Myocyte (in vitro differentiated cells): ENCODE data around the gene GCM1. TPM values are rescaled to one million over a fixed set of nuclear protein-coding genes. Genes with fewer than 3 reads are reported as not detected.

ENCODE experiments used
- DNase-seq: peaks from one replicate; pipeline ENCODE4 v3.0.0-alpha.2; 2012; ENCODE audit warnings: low read depth
- total RNA-seq: library from RNA; depleted of rRNA; stranded (reverse); fragments of >200 nt; gene quantifications from 2 replicates; pipeline ENCODE4 v1.2.3, GENCODE V29; 2014

GCM1 gene
- total RNA-seq, 1 donor from 2014 or later = not detected

DNA sequence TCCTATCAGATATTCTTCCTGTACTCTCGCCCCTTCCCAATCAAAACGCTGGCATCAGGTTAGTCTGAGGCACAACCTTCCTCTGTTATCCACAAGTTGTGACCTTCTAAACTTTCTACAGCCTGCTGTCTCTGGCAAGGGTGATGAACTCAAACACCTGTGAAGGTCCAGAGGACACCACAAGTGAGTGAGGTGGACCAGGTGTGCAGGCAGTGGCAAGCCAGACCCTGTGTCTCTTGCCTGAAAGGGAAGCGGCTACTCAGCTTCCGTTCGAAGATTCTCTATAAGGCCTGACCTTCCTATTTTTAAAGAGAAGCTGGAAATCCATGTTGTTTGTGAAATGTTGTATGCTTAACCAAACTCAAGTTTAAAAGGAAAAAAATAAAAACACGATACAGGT lies 36.8 kb downstream of the GCM1 start:
- DNase-seq = no peak

DNA sequence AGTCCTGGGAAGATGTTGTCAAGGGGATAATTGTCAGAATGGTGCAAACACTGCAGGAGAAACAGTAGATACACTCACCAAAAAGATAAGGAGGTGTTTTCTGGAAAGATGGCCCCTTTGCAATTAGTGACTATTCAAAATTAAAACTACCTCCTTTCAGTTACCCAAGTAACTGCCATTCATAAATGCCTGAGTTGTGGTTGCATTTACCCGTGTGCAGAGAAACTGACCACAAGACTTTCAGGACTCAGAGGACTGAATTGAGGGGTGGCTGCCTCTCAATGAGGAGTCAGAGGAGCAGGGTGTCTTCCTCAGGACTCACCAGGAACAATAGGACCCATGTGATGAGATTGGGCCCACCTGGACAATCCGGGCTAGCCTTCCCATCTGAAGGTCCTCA lies 39.0 kb downstream of the GCM1 start:
- DNase-seq = no peak

DNA sequence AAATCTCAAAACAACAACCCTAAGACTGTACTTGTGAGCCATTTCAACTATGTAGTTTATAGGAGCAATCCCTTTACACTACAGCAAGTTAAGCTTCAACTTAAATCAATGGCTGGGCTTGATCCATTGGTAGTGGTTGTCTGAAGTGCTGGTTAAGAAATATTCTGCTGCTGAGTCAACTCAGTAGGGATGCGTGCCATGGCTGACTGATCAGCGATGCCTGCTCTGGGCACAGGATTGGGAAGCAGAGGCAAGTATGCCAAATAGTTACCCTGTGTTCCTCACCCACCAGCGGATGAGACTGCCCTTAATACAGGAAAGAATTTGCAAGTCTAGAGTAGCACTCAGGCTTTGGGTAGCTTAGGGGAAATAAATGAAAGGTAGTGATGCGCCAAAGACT lies 41.5 kb downstream of the GCM1 start:
- DNase-seq = peak; percentile 62

DNA sequence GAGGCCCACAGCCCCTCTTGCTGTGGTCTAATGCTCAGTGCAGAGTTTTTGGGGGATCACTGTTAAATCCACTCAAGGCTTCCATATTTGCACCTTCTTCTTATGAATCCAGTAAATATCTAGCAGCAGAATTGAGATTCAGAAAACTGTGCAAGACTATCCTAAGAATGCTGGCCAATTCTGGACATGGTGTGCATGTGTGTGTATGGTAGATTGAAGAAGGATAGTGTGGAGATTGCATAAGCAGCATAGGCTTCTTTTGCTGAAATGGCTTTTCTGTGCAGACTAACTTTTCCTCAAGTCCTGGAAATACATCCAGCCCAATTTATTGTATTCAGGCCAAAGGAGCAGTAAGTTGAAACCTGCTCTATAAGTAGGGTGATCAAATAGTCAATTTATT lies 43.7 kb downstream of the GCM1 start:
- DNase-seq = no peak

DNA sequence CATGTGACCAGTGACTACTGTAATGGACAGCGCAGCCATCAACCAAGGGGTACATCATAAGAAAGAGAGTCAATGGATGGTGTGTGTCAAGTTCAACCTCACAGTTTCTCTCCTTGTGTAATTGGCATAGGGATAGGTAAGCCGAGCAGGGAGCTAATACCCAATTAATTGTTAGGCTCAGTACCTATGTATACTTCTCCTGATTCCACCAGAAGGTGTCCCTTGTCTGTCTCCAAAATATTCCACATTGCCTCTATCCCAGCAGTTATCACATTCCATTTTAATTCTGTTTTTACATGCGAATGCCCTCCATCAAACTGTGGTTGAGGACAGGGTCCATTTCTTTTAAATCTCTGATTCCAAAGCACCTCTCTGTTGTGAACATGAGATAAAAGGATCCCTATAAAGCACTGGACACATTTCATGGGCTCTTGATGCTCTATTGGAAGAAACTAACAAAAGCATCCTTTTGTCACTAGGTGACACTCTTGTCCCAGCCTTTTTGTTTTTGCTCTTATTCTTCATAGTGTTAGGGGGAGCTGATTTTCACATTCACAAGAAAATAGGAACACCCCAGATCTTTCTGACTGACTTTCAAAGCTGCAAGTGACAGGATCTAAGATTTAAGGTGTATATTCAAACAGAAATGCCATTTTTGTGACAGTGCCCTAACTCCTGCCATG lies 44.5 kb downstream of the GCM1 start:
- peak; percentile 33 for DNase-seq

DNA sequence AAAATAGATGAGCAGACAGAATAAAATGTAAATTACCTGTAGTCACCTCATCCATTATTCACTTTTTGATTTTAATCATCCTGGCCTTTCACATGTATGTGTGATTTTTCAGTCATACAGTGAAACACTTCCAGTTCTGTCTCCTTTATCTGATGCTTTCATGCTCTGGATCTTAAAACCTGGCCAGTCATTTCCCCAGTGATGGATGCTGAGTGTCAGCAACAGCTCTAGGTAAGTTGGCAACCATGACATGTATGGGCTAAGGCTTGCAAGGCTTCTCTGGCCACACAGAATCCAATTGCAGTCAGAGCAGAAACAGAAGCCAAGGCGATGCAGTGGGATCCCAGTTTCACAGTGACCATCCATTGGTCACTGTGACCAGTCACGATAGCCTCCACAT lies 47.6 kb downstream of the GCM1 start:
- DNase-seq = no peak

DNA sequence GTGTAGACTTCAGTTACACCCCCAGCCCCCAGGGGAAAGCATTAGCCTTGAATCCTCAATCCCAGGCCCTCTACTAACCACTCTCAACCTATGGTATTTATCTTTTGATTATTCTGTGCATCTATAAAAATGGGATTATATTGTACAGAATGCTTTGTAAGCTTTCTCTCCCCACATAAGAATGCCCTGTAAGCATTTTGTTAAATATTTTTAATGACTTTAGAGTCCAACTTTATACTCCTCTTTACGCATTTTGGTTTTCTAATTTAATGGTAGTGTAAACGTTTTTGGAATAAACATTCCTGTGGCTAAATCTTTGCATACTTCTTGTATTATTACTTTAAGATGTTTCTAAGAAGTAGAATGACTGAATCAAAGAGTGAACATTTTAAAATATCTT lies 48.1 kb downstream of the GCM1 start:
- no peak for DNase-seq

DNA sequence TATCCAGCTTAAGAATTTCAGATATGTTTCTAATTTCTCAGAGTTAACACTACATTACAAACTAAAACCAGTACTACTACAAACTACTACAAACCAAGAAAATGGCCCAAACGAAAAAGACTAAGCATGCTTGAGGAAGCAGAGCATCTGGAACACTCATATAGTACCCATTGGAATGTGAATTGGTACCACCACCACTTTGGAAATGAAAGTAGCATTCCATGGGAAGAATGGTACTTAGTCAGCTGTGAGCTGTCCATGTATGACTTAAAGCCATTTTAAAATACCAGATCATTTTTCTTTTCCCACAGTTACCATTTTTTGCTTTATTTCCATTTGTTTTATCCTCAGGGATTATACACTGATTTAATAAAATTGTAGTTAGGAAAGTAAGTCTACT lies 52.9 kb downstream of the GCM1 start:
- no peak for DNase-seq

DNA sequence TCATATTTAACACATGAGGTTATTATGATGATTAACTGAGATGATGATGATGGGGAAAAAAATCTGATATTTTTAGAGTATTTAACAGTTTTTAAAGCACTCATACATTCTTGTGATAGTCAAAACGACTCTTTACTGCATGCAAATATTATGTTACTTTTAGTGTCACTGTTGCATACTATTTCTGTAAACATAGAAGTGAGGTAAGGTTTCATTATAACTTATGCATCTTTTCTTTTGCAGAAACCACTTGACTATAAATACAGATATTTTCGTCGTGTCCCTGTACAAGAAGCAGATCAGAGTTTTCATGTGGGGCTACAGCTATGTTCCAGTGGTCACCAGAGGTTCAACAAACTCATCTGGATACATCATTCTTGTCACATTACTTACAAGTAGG lies 53.4 kb downstream of the GCM1 start:
- DNase-seq = no peak

DNA sequence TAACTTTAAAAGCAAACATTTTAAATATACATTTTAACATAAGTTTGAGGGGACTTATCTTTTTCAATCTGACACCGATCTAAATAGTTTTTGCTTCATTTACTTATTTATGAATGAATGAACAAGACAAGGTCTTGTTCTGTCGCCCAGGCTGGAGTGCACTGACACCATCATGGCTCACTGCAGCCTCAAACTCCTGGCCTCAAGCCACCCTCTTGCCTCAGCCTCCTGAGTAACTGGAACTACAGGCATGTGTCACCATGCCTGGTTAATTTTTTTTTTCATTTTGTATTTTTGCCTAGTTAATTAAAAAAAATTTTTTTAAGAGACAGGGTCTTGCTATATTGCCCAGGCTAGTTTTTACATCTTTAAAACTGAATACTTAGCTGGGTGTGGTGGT lies 58.1 kb downstream of the GCM1 start:
- DNase-seq = no peak

DNA sequence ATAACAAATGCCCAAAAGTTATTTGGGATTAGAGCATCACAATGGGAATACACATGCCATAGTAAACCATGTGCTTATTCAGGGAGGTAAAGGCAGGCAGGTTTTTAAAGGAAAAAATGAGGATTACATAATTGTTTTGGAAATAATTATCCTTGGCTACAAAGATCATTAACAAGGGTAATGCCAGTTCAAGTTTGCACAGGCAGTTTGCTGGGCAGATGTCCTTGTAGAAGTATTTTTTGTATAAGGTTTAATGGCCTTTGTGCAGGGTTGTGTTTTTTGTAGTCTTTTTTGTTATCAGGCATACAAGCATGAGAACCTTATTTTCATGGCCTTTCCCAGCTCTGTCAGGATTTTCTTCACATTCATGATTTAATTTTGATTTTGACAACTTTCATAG lies 58.7 kb downstream of the GCM1 start:
- DNase-seq = no peak

DNA sequence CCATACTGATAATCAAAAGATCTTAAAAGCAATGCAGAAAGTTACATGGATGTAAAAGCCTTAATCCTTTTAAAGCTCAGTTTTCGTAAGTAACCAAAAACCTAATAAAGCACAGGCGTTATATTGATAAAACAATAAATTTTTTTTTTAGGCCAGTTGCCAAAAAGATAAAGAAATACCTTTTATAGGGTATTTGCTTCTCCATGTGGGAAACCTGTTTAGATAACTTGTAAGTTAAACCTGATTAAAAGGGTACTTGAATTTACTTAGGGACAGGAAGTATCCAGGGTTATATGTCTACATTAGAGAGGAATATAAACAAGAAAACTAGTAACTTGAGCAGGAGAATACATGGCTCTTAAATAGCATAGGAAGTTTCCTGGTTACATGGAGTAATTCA lies 62.3 kb downstream of the GCM1 start:
- no peak for DNase-seq

DNA sequence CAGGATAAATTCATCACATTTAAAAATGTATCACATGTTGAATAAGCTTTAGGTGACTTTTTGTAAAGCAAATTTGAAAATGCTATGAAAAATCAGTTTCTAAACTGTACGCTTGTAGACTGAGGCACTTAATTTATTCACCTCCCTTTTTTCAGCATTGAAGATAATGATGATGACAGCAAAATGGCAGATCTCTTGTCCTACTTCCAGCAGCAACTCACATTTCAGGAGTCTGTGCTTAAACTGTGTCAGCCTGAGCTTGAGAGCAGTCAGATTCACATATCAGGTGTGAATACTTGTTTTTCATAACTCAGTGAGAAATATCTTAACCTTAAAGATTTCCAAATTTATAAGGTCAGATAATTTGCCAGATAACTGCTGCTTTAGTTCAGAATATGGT lies 67.8 kb downstream of the GCM1 start:
- no peak for DNase-seq

Other genes with a start within 250 kb of the GCM1 start
- not detected in 2 replicates for gene GSTA3, start 239.1 kb downstream of the GCM1 start, total RNA-seq
- gene GSTA4, start 153.6 kb downstream of the GCM1 start, total RNA-seq = 40.1 and 40.6 TPM in 2 replicates
- gene CILK1, start 87.0 kb downstream of the GCM1 start, total RNA-seq = 7.2 and 8.2 TPM in 2 replicates
- 39.8 and 46.2 TPM in 2 replicates for gene FBXO9, start 83.4 kb downstream of the GCM1 start, total RNA-seq
- gene ELOVL5, start 200.1 kb upstream of the GCM1 start, total RNA-seq = 29.7 and 50.8 TPM in 2 replicates